SK-N-SH treated with all-trans-retinoic acid at 6 μM for 48 hours (cell line): ENCODE results near the gene HSP90AA1.

Source experiments
- ATAC-seq: fragments of 200-7000 bp; cut with Tn5 transposase; 3 replicates; pipeline ENCODE4 v1.9.1; 2020; ENCODE audit warnings: mild to moderate bottlenecking, moderate library complexity
- ARNTL ChIP-seq: fragments of 450-650 bp; formaldehyde crosslinking; IDR thresholded peaks from 2 replicates; pipeline ENCODE4 v1.5.0; 2020; ENCODE audit warnings: low read depth, mild to moderate bottlenecking, moderate library complexity, borderline replicate concordance
- BACH2 ChIP-seq: fragments of 250-450 bp; sonication (Bioruptor Pico); IDR thresholded peaks from 2 replicates; pipeline ENCODE4 v1.9.0; 2021; ENCODE audit warnings: mild to moderate bottlenecking, borderline replicate concordance
- CREB5 ChIP-seq: fragments of 250-450 bp; sonication (Bioruptor Pico); IDR thresholded peaks from 2 replicates; pipeline ENCODE4 v1.5.1; 2020; ENCODE audit warnings: low read depth, mild to moderate bottlenecking, moderate library complexity
- CSDC2 ChIP-seq: fragments of 250-450 bp; sonication (Bioruptor Pico); IDR thresholded peaks from 2 replicates; pipeline ENCODE4 v1.5.0; 2020; ENCODE audit warnings: mild to moderate bottlenecking, moderate library complexity
- CSRNP3 ChIP-seq: fragments of 250-450 bp; sonication (Bioruptor Pico); IDR thresholded peaks from 2 replicates; pipeline ENCODE4 v1.5.1; 2021; ENCODE audit warnings: mild to moderate bottlenecking, moderate library complexity
- ESRRG ChIP-seq: fragments of 250-450 bp; sonication (Bioruptor Pico); IDR thresholded peaks from 2 replicates; pipeline ENCODE4 v1.6.1; 2021; ENCODE audit warnings: mild to moderate bottlenecking
- GLIS3 ChIP-seq: fragments of 250-450 bp; sonication (Bioruptor Pico); IDR thresholded peaks from 2 replicates; pipeline ENCODE4 v1.5.0; 2020; ENCODE audit warnings: mild to moderate bottlenecking, moderate library complexity
- ISL1 ChIP-seq: fragments of 250-450 bp; sonication (Bioruptor Pico); IDR thresholded peaks from 2 replicates; pipeline ENCODE4 v2.1.2; 2022; ENCODE audit warnings: mild to moderate bottlenecking, moderate library complexity
- OSR1 ChIP-seq: fragments of 250-450 bp; sonication (Bioruptor Pico); IDR thresholded peaks from 2 replicates; pipeline ENCODE4 v1.8.0; 2022; ENCODE audit warnings: moderate library complexity, mild to moderate bottlenecking, inconsistent platforms
- PATZ1 ChIP-seq: fragments of 250-450 bp; sonication (Bioruptor Pico); IDR thresholded peaks from 2 replicates; pipeline ENCODE4 v1.8.0; 2020; ENCODE audit warnings: mild to moderate bottlenecking, moderate library complexity, borderline replicate concordance
- POU6F1 ChIP-seq: fragments of 250-450 bp; sonication (Bioruptor Pico); IDR thresholded peaks from 2 replicates; pipeline ENCODE4 v1.8.0; 2021; ENCODE audit warnings: low read depth, mild to moderate bottlenecking, moderate library complexity, borderline replicate concordance
- RARB ChIP-seq: fragments of 250-450 bp; sonication (Bioruptor Pico); IDR thresholded peaks from 2 replicates; pipeline ENCODE4 v1.8.0; 2021; ENCODE audit warnings: mild to moderate bottlenecking, moderate library complexity
- SNAI2 ChIP-seq: fragments of 250-450 bp; sonication (Bioruptor Pico); IDR thresholded peaks from 2 replicates; pipeline ENCODE4 v1.5.0; 2020; ENCODE audit warnings: mild to moderate bottlenecking, moderate library complexity
- TCF4 ChIP-seq: fragments of 250-450 bp; sonication (Bioruptor Pico); IDR thresholded peaks from 2 replicates; pipeline ENCODE4 v1.8.0; 2021; ENCODE audit warnings: mild to moderate bottlenecking, moderate library complexity, borderline replicate concordance
- TOX ChIP-seq: fragments of 250-450 bp; sonication (Bioruptor Pico); IDR thresholded peaks from 2 replicates; pipeline ENCODE4 v1.8.0; 2021; ENCODE audit warnings: mild to moderate bottlenecking, moderate library complexity, borderline replicate concordance
- ZC3H10 ChIP-seq: fragments of 250-450 bp; sonication (Bioruptor Pico); IDR thresholded peaks from 2 replicates; pipeline ENCODE4 v1.5.1; 2021; ENCODE audit warnings: mild to moderate bottlenecking, moderate library complexity
- ZFP3 ChIP-seq: fragments of 250-450 bp; sonication (Bioruptor Pico); IDR thresholded peaks from 2 replicates; pipeline ENCODE4 v1.5.0; 2020; ENCODE audit warnings: mild to moderate bottlenecking, moderate library complexity
- ZFP30 ChIP-seq: fragments of 450-650 bp; formaldehyde crosslinking; IDR thresholded peaks from 2 replicates; pipeline ENCODE4 v1.5.0; 2022; ENCODE audit warnings: mild to moderate bottlenecking, moderate library complexity
- ZNF565 ChIP-seq: fragments of 450-650 bp; formaldehyde crosslinking; conservative IDR thresholded peaks from 2 replicates; pipeline ENCODE4 v1.5.0; 2020; ENCODE audit warnings: low read depth, mild to moderate bottlenecking, moderate library complexity
- ZNF70 ChIP-seq: fragments of 450-650 bp; formaldehyde crosslinking; IDR thresholded peaks from 2 replicates; pipeline ENCODE4 v1.5.0; 2020; ENCODE audit warnings: mild to moderate bottlenecking, moderate library complexity

HSP90AA1 gene

GRCh38 chr14:102080183-102081080 lies 6.4 kb downstream of the HSP90AA1 start:
- TF ChIP-seq ZNF565 (CRISPR knock-in tag) (no peak), BACH2 (no peak), ISL1 (CRISPR knock-in tag) (no peak), ZC3H10 (CRISPR knock-in tag) (no peak), PATZ1 (CRISPR knock-in tag) (no peak), CREB5 (CRISPR knock-in tag) (no peak), POU6F1 (CRISPR knock-in tag) (no peak), CSDC2 (CRISPR knock-in tag) (no peak), ESRRG (CRISPR knock-in tag) (no peak), OSR1 (CRISPR knock-in tag) (no peak)
- no peak for ATAC-seq

GRCh38 chr14:102079700-102079979 lies 7.2 kb downstream of the HSP90AA1 start:
- no peak for ATAC-seq
- TF ChIP-seq ZNF70: no peak
- no peak for TF ChIP-seq RARB (CRISPR knock-in tag)
- TF ChIP-seq ZC3H10 (CRISPR knock-in tag): no peak
- no peak for TF ChIP-seq GLIS3 (CRISPR knock-in tag)
- TF ChIP-seq PATZ1 (CRISPR knock-in tag): no peak
- no peak for TF ChIP-seq ARNTL (CRISPR knock-in tag)
- TF ChIP-seq TOX (CRISPR knock-in tag): no peak
- TF ChIP-seq CREB5 (CRISPR knock-in tag): no peak
- TF ChIP-seq OSR1 (CRISPR knock-in tag): no peak
- TF ChIP-seq ESRRG (CRISPR knock-in tag): no peak
- TF ChIP-seq ZFP30 (CRISPR knock-in tag): no peak
- no peak for TF ChIP-seq BACH2
- TF ChIP-seq TCF4 (CRISPR knock-in tag): no peak
- TF ChIP-seq POU6F1 (CRISPR knock-in tag): no peak
- no peak for TF ChIP-seq ZNF565 (CRISPR knock-in tag)
- no peak for TF ChIP-seq ZFP3 (CRISPR knock-in tag)
- no peak for TF ChIP-seq SNAI2 (CRISPR knock-in tag)
- TF ChIP-seq CSRNP3: no peak
- TF ChIP-seq CSDC2 (CRISPR knock-in tag): no peak
